ENCODE measurements around the gene CNTNAP1. TPM values are rescaled to one million over a fixed set of nuclear protein-coding genes. Genes with fewer than 3 reads are reported as not detected.

The CNTNAP1 gene
- total RNA-seq, 2 experiments from 2014 or later: 1.8 to 1.9 TPM

GRCh38 chr17:42744806-42745617 lies 62.7 kb downstream of the CNTNAP1 start, which contains the start of gene EZH1:
Gene EZH1, minus strand, starts transcription at chr17:42745040. Its CDS starts 16,099 bp downstream, at chr17:42728941.
- peak within 1 kb of the TSS; percentile 94 for H3K27ac Mint-ChIP-seq
- peak; percentile 95 for DNase-seq
- H3K4me1 Mint-ChIP-seq (ENCODE audit: low read depth): peaks cover 20% of the 10 kb centered on the region
- intact Hi-C loops (cut with micrococcal nuclease): loop anchor here (1.0 to 2.0 kb wide), 3 partner anchors 40 to 136 kb away; partner anchors contain the start of genes RETREG3 and TUBG1
- H3K9me3 Mint-ChIP-seq: no peaks in the 10 kb centered on the region
- POLR2A ChIA-PET: interaction anchor here (1.3 kb wide), 1 partner anchor 136 kb away, joined by 4 read pairs; the partner anchor contains the start of genes RETREG3 and TUBG1
- CTCF ChIA-PET: interaction anchor here (1.4 kb wide), 1 partner anchor 19 kb away, joined by 4 read pairs; no protein-coding TSS in a partner anchor
- peaks cover 2% of the 10 kb centered on the region for H3K36me3 Mint-ChIP-seq
- H3K27me3 Mint-ChIP-seq: peaks cover 8% of the 10 kb centered on the region
- peak within 1 kb of the TSS; percentile 95 for H3K4me3 Mint-ChIP-seq

- Mint-ChIP-seq H3K9me3 (no peaks in the 10 kb centered on the region), H3K27ac (no peak overlapping the region), H3K4me1 (ENCODE audit: low read depth) (peaks cover 14% of the 10 kb centered on the region), H3K36me3 (peaks cover 2% of the 10 kb centered on the region), H3K4me3 (no peak overlapping the region), H3K27me3 (peaks cover 11% of the 10 kb centered on the region)
- intact Hi-C loops (cut with micrococcal nuclease): no loop called here
- DNase-seq: no peak
- ChIA-PET CTCF (interaction anchor here (1.6 to 7.6 kb wide), 2 partner anchors 14 to 170 kb away, joined by 4 to 41 read pairs; partner anchors contain the start of genes PSMC3IP and RAMP2), POLR2A (no interaction called here)
These were observed 66.0 kb downstream of the CNTNAP1 start for GRCh38 chr17:42748202-42748907.

DNA sequence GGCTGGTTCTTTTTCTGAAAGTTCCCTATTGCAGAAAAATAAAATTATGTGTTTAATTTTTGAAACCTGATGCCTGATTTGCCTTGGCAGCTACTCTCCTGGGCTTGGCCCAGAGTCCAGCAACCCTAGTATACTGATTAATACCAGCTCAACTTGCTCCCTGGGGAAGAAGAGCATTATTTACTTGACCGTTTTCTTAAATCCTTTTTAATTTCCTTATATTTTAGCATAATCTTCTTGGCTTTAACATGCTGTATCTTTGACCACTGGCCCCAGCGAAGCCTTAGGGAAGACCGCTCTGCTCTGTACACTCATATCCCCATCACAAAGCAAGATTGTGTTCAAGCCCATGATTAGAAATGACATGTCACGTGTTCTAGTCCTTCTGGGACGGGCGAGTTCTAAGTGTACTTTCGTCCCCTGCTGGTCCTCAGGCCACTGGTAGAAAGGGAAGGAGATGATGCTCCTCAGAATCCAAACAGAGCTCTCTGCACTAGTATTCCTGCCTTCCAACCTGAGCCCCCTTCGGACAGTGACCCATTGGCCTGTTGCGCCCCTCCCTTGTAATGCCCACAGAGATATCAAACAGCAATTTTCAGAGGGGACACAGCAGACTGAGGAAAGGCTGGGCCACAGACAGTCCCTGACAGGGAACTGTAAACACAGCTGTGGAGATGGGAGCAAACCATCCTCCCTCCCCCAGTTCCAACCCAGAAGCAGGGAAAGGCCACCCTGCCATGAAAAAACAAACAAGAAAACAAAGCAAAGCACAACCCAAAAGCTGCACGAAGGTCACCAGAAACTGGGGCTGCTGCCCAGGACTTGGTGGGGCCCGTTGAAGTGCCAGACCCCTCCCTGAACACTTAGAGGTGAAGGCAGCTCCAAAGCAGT lies 66.8 kb downstream of the CNTNAP1 start:
- POLR2A ChIA-PET: no interaction called here
- CTCF ChIA-PET: interaction anchor here (1.6 to 7.6 kb wide), 2 partner anchors 13 to 171 kb away, joined by 4 to 41 read pairs; partner anchors contain the start of genes PSMC3IP and RAMP2
- intact Hi-C loops (cut with micrococcal nuclease): no loop called here
- DNase-seq: no peak
- peaks cover 11% of the 10 kb centered on the region for H3K27me3 Mint-ChIP-seq
- peaks cover 7% of the 10 kb centered on the region for H3K4me1 Mint-ChIP-seq (ENCODE audit: low read depth)
- H3K36me3 Mint-ChIP-seq: peaks cover 2% of the 10 kb centered on the region
- H3K27ac Mint-ChIP-seq: no peak overlapping the region
- no peak overlapping the region for H3K4me3 Mint-ChIP-seq
- H3K9me3 Mint-ChIP-seq: no peaks in the 10 kb centered on the region

Small RNA genes lying within 50 kb of the gene (microRNA-seq; reads per million reads assigned to microRNA genes)
- gene MIR6780A (ENCODE audit: borderline microRNAs expressed, borderline number of aligned reads, borderline replicate concordance): not detected

Other genes with a start within 250 kb of the CNTNAP1 start
- gene ATP6V0A1, start 223.7 kb upstream of the CNTNAP1 start, total RNA-seq: 10 to 100 TPM; 12.0 to 13.2 TPM
- gene NAGLU, start 146.3 kb upstream of the CNTNAP1 start, total RNA-seq: 10 to 100 TPM; 12.2 to 13.9 TPM
- gene HSD17B1, start 129.6 kb upstream of the CNTNAP1 start, total RNA-seq: under 1 TPM; 0.44 to 0.52 TPM
- 100 to 1,000 TPM in 1 of 2 experiments, 10 to 100 TPM in 1; 92.8 to 103 TPM for gene COASY, start 120.4 kb upstream of the CNTNAP1 start, total RNA-seq
- 10 to 100 TPM; 38.4 to 39.7 TPM for gene MLX, start 115.4 kb upstream of the CNTNAP1 start, total RNA-seq
- gene PSMC3IP, start 104.8 kb upstream of the CNTNAP1 start, total RNA-seq: 10 to 100 TPM; 26.4 to 29.4 TPM
- gene RETREG3, start 73.2 kb upstream of the CNTNAP1 start, total RNA-seq: 10 to 100 TPM; 33.7 to 35.3 TPM
- 100 to 1,000 TPM in 1 of 2 experiments, 10 to 100 TPM in 1; 92.6 to 101 TPM for gene TUBG1, start 72.8 kb upstream of the CNTNAP1 start, total RNA-seq
- 10 to 100 TPM in 1 of 2 experiments, 1 to 10 TPM in 1; 9.3 to 10.1 TPM for gene TUBG2, start 23.2 kb upstream of the CNTNAP1 start, total RNA-seq
- 1 to 10 TPM; 1.1 to 1.2 TPM for gene PLEKHH3, start 5.5 kb upstream of the CNTNAP1 start, total RNA-seq
- under 1 TPM; 0.38 to 0.65 TPM for gene CCR10, start 688 bp upstream of the CNTNAP1 start, total RNA-seq
- gene EZH1, start 62.5 kb downstream of the CNTNAP1 start, total RNA-seq: 10 to 100 TPM; 29.7 to 33.9 TPM
- not detected for gene RAMP2, start 78.7 kb downstream of the CNTNAP1 start, total RNA-seq
- 10 to 100 TPM; 57.5 to 58.6 TPM for gene VPS25, start 90.9 kb downstream of the CNTNAP1 start, total RNA-seq
- gene WNK4, start 98.1 kb downstream of the CNTNAP1 start, total RNA-seq: under 1 TPM; 0.10 to 0.15 TPM
- 10 to 100 TPM; 31.8 to 36.6 TPM for gene COA3, start 116.2 kb downstream of the CNTNAP1 start, total RNA-seq
- gene CNTD1, start 116.3 kb downstream of the CNTNAP1 start, total RNA-seq: not detected
- gene BECN1, start 141.8 kb downstream of the CNTNAP1 start, total RNA-seq: 10 to 100 TPM; 72.7 to 77.4 TPM
- gene PSME3, start 150.9 kb downstream of the CNTNAP1 start, total RNA-seq: 100 to 1,000 TPM; 111 to 116 TPM
- 1 to 10 TPM; 1.7 to 2.0 TPM for gene AOC2, start 162.0 kb downstream of the CNTNAP1 start, total RNA-seq
- 1 to 10 TPM; 1.6 to 2.0 TPM for gene AOC3, start 168.7 kb downstream of the CNTNAP1 start, total RNA-seq
- not detected for gene G6PC1, start 218.3 kb downstream of the CNTNAP1 start, total RNA-seq